Effector memory CD4-positive, alpha-beta T cell (primary cell): Measurements from ENCODE around the gene DNAJC4.
A peak's percentile ranks its signal among the peaks of the same experiment; 100 is the strongest.
"Not testable (repeated sequence)": the region's sequence is repeated elsewhere in the genome, so short reads cannot be mapped to it uniquely, and the experiment has no call there.

Source experiments
- DNase-seq, 3 donors: peaks; one replicate each; pipeline ENCODE4 v3.0.0-alpha.2; 2020
- H3K27ac ChIP-seq: 2 replicates; pipeline ENCODE4 v1.7.0; 2013; ENCODE audit warnings: mild to moderate bottlenecking, low read length, moderate library complexity; ENCODE audit not compliant: insufficient read depth, poor library complexity, severe bottlenecking
- H3K27me3 ChIP-seq: replicated peaks from 2 replicates; pipeline ENCODE4 v1.7.0; 2013; ENCODE audit warnings: mild to moderate bottlenecking, low read length; ENCODE audit not compliant: insufficient read depth, control insufficient read depth, poor library complexity, severe bottlenecking
- H3K36me3 ChIP-seq: 2 replicates; pipeline ENCODE4 v1.7.0; 2013; ENCODE audit warnings: mild to moderate bottlenecking, low read length, moderate library complexity; ENCODE audit not compliant: control insufficient read depth, insufficient read depth
- H3K4me1 ChIP-seq: 2 replicates; pipeline ENCODE4 v1.7.0; 2013; ENCODE audit warnings: low read length, mild to moderate bottlenecking; ENCODE audit not compliant: control insufficient read depth, insufficient read depth, poor library complexity, severe bottlenecking
- H3K4me3 ChIP-seq: 2 replicates; pipeline ENCODE4 v1.7.0; 2013; ENCODE audit warnings: low read length, low read depth, mild to moderate bottlenecking; ENCODE audit not compliant: insufficient read depth, poor library complexity, severe bottlenecking
- H3K9me3 ChIP-seq: 2 replicates; pipeline ENCODE4 v1.7.0; 2013; ENCODE audit warnings: mild to moderate bottlenecking, low read length, moderate library complexity; ENCODE audit not compliant: control insufficient read depth

Gene DNAJC4

DNA sequence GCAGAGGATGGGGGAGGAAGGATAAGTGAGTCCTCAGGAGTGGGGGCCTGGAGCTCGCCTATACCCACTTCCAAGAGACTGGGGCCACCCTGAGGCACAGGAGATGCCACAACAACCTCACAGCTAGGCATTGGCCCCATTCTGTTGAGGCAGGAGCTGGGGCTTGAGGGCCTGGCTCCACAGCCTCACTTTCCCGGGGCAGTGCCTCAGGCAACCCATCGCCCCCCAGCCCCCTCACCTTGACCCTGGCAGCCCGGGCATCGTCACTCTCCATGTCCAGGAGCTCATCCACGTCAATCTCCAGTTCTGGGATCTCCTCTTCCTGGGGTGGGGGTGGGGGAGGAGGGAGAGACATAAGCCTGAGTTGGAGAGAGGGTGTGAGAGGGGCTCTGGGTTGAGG lies 14.6 kb downstream of the DNAJC4 start:
- peaks cover 38% of the 10 kb centered on the region for H3K4me1 ChIP-seq
- no peaks in the 10 kb centered on the region for H3K36me3 ChIP-seq
- no peak for DNase-seq
- H3K27ac ChIP-seq = peak overlapping the region; percentile 66
- no peaks in the 10 kb centered on the region for H3K9me3 ChIP-seq
- H3K4me3 ChIP-seq = peak overlapping the region; percentile 20
- no peaks in the 10 kb centered on the region for H3K27me3 ChIP-seq

DNA sequence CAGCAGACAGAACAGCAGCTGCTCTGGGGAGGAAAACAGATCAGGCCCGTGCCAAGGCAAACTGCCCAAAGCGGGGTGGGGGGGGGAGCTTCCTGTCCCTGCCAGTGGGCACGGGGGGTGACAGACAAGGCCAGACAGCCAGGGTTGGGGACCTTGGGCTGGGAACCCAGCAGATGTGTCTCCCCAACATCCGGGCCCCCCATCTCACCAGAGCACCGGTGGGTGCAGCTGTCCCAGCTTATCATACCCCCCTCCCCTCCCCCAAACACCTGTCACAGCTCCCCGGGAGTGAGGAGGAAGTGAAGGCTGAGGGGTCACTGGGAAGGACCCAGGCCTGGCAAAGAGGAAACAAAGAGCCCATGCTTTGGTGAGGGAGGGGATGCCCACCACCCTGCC lies 15.1 kb downstream of the DNAJC4 start:
- Histone ChIP-seq H3K4me3 (peak overlapping the region; percentile 20), H3K9me3 (no peaks in the 10 kb centered on the region), H3K4me1 (peaks cover 38% of the 10 kb centered on the region), H3K27ac (peak overlapping the region; percentile 66), H3K36me3 (no peaks in the 10 kb centered on the region), H3K27me3 (no peaks in the 10 kb centered on the region)
- DNase-seq = peak; percentile 24 to 50 (median 36)

DNA sequence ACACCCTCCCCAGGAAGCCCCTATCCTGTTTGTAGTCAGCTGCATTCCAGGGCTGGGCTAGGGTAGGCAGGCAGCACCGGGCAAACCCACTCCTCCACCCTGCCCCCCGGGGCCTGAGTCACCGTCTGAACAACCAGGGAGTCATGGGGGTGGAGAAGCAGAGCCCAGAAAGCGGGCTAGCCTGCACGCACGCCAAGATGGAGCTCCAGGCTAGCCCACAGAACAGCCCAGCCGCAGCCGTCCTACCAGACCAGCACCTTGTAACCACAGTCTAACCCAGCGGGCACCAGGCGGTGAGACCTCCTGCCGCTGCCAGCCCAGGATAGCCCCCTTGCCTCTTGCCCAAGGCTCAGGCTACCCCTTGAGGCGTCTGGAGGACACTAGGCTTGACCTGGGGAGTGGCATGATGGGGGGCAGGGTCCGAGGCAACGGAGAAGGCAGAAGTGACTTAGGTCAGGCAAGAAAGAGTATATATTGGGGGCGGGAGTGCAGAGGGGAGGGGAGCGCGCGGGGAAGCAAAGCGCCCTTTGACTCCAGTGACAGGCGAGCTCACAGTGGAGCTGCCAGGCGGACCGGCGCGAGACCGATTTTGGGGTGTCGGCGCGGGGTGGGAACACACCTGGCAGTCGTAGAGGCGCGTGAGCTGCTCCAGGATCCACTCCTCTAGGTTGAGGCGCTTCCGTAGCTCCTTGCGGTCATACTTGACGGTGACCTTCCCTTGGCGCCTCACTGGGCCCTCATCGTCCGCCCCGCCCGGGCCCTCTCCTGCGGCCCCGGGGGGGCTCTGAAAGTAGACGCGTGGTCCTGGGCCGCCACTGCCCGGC lies 15.7 kb downstream of the DNAJC4 start:
- Histone ChIP-seq H3K27ac (peak overlapping the region; percentile 66), H3K4me3 (peak overlapping the region; percentile 63), H3K27me3 (no peaks in the 10 kb centered on the region), H3K4me1 (peaks cover 41% of the 10 kb centered on the region), H3K36me3 (no peaks in the 10 kb centered on the region), H3K9me3 (no peaks in the 10 kb centered on the region)
- DNase-seq = peak; percentile 35 to 71 (median 64)

DNA sequence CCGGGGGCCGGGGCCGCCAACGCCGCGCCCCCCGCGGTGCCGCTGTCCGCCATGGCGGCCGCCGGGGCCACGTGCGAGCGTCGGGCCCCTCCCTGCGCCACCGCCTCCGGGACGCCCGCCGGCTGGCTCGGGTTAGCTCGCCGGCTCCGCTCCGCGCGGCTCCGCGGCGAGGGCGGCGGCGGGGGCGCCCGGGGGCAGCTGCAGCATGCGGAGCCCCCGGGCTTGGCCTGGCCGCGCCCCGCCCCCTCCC lies 16.2 kb downstream of the DNAJC4 start:
- Histone ChIP-seq H3K4me1 (peaks cover 42% of the 10 kb centered on the region), H3K4me3 (peak overlapping the region; percentile 78)
- H3K36me3 ChIP-seq, H3K27me3 ChIP-seq, H3K27ac ChIP-seq, DNase-seq, H3K9me3 ChIP-seq: not testable (repeated sequence)

DNA sequence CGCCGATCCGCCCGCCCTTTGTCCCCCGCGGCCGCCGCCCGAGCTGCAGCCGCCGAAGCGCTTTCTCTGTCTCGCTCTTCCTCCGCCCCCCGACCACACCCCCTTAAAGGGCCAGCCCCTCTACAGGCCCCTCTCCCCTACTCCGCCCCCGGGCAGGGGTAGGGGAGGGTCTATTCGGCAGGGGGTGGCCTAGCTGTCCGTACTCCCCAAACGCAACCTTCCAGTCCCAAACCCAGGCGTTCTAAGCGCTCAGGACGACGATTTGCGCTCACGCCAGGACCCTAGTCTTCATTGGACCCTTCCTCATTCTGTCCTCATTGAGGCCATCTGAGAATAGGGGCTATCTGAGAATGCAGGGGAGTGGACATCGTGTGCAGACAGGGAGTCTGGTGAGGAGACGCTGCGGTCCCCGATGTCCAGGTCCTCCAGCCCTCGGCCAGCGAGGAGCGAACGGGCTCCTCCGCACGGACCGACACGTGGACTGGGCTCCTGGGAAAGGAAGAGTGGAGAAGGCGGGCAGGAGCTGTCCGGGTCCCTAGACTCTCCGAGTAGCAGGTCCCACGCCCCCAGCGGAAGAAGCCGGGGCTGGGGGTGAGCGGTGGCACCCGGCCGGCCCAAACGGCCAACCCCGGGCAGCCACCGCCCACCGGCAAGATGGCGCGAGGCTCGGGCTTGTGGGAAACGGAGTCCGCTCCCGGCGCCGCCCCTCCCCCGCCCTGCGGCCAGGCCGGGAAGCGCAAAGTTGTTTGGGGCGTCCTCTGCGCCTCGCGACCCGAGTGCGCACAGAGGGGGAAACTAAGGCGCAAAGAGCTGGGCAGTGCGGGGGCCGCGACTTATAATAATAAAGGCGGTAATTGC lies 16.8 kb downstream of the DNAJC4 start, which contains the start of gene PPP1R14B:
PPP1R14B (minus strand) TSS at position 73 of the 858 bp plus-strand sequence. CDS start 270 bp downstream, outside the sequence.
- Histone ChIP-seq H3K4me1 (peaks cover 44% of the 10 kb centered on the region), H3K27me3 (no peaks in the 10 kb centered on the region), H3K4me3 (peak within 1 kb of the TSS; percentile 78), H3K9me3 (no peaks in the 10 kb centered on the region), H3K27ac (peak within 1 kb of the TSS; percentile 66), H3K36me3 (no peaks in the 10 kb centered on the region)
- peak; percentile 61 to 69 (median 63) for DNase-seq

DNA sequence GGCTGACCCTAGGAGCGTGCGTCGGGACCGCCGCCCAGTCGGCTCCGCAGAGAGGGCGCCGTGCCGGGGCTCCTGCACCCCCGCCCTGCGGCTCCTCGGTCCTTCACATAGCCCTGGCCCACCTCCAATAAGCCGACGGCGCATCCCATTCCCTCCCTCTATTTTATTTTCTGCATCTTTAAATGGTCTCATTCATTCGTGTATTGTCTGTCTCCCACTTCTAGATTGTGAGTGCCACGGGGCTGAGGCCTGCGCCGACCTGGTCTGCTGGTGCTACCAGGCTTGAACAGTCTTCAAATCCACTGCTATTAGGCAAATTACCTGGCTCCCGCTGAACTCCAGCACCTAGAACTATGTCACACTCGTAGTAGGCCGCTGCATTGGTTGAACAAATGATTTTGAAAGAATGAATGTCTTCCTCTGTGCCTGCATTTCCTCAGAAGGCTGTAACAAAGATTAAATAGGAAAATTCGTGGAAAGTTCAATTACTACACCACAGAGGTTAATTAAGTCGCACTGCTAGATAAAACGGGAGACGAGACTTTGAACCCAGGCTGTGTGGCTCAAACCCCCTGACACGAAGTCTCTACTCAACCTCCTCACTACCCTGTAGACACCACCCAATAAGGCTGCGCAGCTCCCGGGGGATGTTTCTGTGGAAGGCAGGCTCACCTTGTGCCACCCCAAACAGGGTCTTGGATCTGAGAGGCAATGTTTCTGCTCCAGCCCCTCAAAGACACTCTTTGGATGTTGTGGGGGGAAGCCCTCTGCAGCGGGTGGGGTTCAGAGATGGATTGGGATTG lies 17.6 kb downstream of the DNAJC4 start:
- H3K36me3 ChIP-seq = no peaks in the 10 kb centered on the region
- no peak overlapping the region for H3K27ac ChIP-seq
- peaks cover 46% of the 10 kb centered on the region for H3K4me1 ChIP-seq

DNA sequence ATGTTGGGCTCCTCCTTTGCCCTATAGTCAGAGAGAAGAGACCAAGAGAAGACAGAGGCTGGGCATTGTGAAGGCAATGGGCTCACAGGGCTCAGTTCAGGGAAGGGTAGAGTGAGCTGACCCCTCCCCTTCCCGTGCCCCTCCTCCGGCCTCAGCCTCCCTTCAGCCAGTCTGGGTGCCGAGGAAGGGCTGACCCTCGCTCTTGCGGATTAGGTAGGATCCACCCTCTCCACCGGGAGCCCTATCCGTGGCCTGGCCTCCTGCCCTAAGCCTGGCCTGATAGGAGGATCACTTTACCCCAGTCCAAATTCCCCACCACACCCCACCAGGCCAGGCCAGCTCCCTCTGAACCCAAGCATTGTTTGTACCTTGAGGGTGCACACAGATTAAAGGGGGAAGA lies 18.2 kb downstream of the DNAJC4 start:
- peaks cover 46% of the 10 kb centered on the region for H3K4me1 ChIP-seq

More for the DNA sequence above, 17.6 kb downstream of the DNAJC4 start:
- Histone ChIP-seq H3K4me3 (peak overlapping the region; percentile 78), H3K27me3 (no peaks in the 10 kb centered on the region), H3K9me3 (no peaks in the 10 kb centered on the region)
- no peak for DNase-seq

DNA sequence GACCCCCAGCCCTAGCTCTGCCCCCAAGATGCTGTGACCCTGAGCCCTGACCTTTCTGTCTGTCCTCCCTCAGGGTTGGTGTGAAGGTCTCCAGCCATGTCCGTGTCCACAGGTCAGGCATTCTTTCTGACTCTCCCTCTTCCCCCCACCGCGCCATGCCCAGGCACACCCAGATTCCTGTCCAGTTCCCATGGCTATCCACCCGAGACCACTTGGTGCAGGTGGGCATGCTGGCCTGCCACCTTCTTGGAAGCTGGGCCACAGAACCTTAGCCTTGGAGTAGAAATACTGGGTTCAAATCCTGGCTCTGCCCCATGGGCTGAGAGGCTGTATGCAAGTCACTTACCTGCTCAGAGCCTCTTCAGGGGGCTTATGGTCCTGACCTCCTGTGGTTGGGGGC lies 18.7 kb downstream of the DNAJC4 start:
- Histone ChIP-seq H3K36me3 (no peaks in the 10 kb centered on the region), H3K9me3 (no peaks in the 10 kb centered on the region), H3K4me1 (peaks cover 46% of the 10 kb centered on the region), H3K4me3 (no peak overlapping the region), H3K27ac (no peak overlapping the region), H3K27me3 (no peaks in the 10 kb centered on the region)
- no peak for DNase-seq

More for the DNA sequence above, 18.2 kb downstream of the DNAJC4 start:
- no peak overlapping the region for H3K4me3 ChIP-seq
- no peak overlapping the region for H3K27ac ChIP-seq
- H3K9me3 ChIP-seq = no peaks in the 10 kb centered on the region
- H3K36me3 ChIP-seq = no peaks in the 10 kb centered on the region
- DNase-seq = no peak
- no peaks in the 10 kb centered on the region for H3K27me3 ChIP-seq

DNA sequence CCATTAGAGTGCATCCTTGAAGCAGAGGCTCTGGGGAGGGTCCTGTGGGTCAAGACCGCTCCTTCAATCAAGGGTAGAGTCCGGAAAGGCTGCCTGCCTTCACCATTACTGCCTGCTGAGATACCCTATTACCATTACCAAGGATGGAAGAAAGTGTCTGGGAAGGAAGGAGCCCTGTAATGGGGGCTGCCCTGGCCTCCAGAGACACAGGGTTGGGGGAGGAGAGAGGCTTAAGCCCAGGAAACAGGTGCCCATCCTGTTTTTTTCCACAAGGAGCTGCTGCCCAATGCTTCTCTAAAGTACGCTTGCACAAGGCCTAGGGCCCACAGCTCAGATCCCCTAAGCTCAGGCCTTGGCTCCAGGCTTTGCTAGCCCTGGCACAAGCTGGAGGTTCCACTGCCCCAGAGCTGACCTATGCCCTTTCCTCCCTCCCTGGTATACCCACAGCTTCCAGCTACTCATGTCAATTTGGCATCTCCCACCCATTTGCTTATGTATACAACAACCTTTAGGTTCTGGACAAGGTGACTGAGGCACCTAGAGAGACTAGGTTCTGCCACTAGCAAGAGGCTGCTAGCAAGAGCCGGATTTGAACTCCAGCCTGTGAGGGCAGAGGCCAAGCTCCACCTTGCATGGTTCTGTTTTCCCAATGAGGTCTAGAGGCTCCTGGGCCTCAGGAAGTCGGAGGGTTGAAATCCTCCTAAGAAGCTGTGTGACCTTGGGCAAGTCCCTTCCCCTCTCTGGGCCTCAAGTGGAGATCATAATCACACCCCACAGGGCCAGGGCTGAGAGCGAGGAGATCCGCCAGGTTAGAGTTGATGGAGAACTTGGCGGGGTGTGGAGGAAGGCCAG lies 19.4 kb downstream of the DNAJC4 start:
- DNase-seq = no peak
- Histone ChIP-seq H3K4me1 (peaks cover 44% of the 10 kb centered on the region), H3K4me3 (no peak overlapping the region), H3K27ac (no peak overlapping the region), H3K9me3 (no peaks in the 10 kb centered on the region), H3K36me3 (no peaks in the 10 kb centered on the region), H3K27me3 (no peaks in the 10 kb centered on the region)
